HepG2 (cell line): ENCODE measurements around the gene CACNA2D1. TPM values are rescaled to one million over a fixed set of nuclear protein-coding genes. Genes with fewer than 3 reads are reported as not detected.

Source experiments
- DR1 ChIP-seq: sonication (generic); formaldehyde crosslinking; IDR thresholded peaks from 2 replicates; pipeline ENCODE4 v1.8.0; 2021; ENCODE audit warnings: mild to moderate bottlenecking, missing genetic modification reagents, inconsistent platforms
- DRAP1 ChIP-seq: IDR thresholded peaks from 2 replicates; pipeline ENCODE4 v1.6.1; 2016; ENCODE audit warnings: missing genetic modification reagents, missing compliant biosample characterization
- FOSL2 ChIP-seq: sonication (generic); formaldehyde crosslinking; IDR thresholded peaks from 2 replicates; pipeline ENCODE4 v1.4.0; 2020; ENCODE audit warnings: missing genetic modification reagents
- NFAT5 ChIP-seq: sonication (generic); formaldehyde crosslinking; IDR thresholded peaks from 2 replicates; pipeline ENCODE4 v1.4.0; 2020; ENCODE audit warnings: missing genetic modification reagents
- NR2C2 ChIP-seq: sonication (generic); formaldehyde crosslinking; IDR thresholded peaks from 2 replicates; pipeline ENCODE4 v1.4.0; 2020; ENCODE audit warnings: missing genetic modification reagents, mild to moderate bottlenecking, moderate library complexity, borderline replicate concordance
- NR2F2 ChIP-seq: IDR thresholded peaks from 2 replicates; pipeline ENCODE4 v1.6.1; 2012; ENCODE audit warnings: low read depth, inconsistent platforms, borderline replicate concordance
- POLR2AphosphoS2 ChIP-seq: IDR thresholded peaks from 2 replicates; pipeline ENCODE4 v1.6.1; 2011; ENCODE audit warnings: low read depth, low read length, improper control_type of control experiment
- SIX4 ChIP-seq: sonication (generic); formaldehyde crosslinking; IDR thresholded peaks from 2 replicates; pipeline ENCODE4 v1.4.0; 2020; ENCODE audit warnings: missing genetic modification reagents
- TRIM22 ChIP-seq: fragments of 450-650 bp; IDR thresholded peaks from 2 replicates; pipeline ENCODE4 v1.6.1; 2017
- ZMAT3 ChIP-seq: sonication (generic); formaldehyde crosslinking; conservative IDR thresholded peaks from 2 replicates; pipeline ENCODE4 v1.7.0; 2021; ENCODE audit warnings: missing genetic modification reagents
- ZNF558 ChIP-seq: sonication (generic); formaldehyde crosslinking; IDR thresholded peaks from 2 replicates; pipeline ENCODE4 v1.9.0; 2022; ENCODE audit warnings: mild to moderate bottlenecking, missing genetic modification reagents, borderline replicate concordance
- ZNF674 ChIP-seq: sonication (generic); formaldehyde crosslinking; IDR thresholded peaks from 2 replicates; pipeline ENCODE4 v1.5.0; 2020; ENCODE audit warnings: low read depth, mild to moderate bottlenecking, missing genetic modification reagents
- ZNF678 ChIP-seq: sonication (generic); formaldehyde crosslinking; IDR thresholded peaks from 2 replicates; pipeline ENCODE4 v1.4.0; 2020; ENCODE audit warnings: mild to moderate bottlenecking, missing genetic modification reagents
- ZNF879 ChIP-seq: sonication (generic); formaldehyde crosslinking; IDR thresholded peaks from 2 replicates; pipeline ENCODE4 v1.8.1; 2023; ENCODE audit warnings: missing genetic modification reagents
- polyA plus RNA-seq, 8 experiments: library from polyadenylated mRNA; depleted of rRNA in 3 of 8; stranded (reverse) in 7 of 8; unstranded in 1 of 8; fragments of >200 nt; fragmentation: Illumina TruSeq in 4 of 8; extraction: Trizol in 4 of 8; gene quantifications; 2 replicates each; pipeline versions ENCODE4 v1.2.1 to v1.2.3, GENCODE V29; 2011 to 2016; ENCODE audit warnings: low read depth in 4 of 8, missing spikeins in 1 of 8, mixed read lengths in 1 of 8; ENCODE audit not compliant: insufficient read depth in 1 of 8
- total RNA-seq, 5 experiments: library from RNA; depleted of rRNA; stranded (reverse); fragments of >200 nt; fragmentation: Illumina TruSeq; extraction: Trizol; gene quantifications; 2 replicates each; pipeline ENCODE4 v1.2.3, GENCODE V29; 2016; ENCODE audit warnings: low read depth in 1 of 5

The CACNA2D1 gene
- total and polyA plus RNA-seq, 2 of the 13 experiments (the other 11 are each of a cell fraction or from before 2014, with no cell fraction given) = not detected

- TF ChIP-seq NFAT5 (CRISPR knock-in tag) (no peak), SIX4 (CRISPR knock-in tag) (no peak), NR2C2 (CRISPR knock-in tag) (no peak), POLR2AphosphoS2 (no peak), ZMAT3 (no peak), ZNF678 (CRISPR knock-in tag) (no peak), ZNF879 (no peak), ZNF558 (CRISPR knock-in tag) (no peak), ZNF674 (CRISPR knock-in tag) (no peak), TRIM22 (no peak), NR2F2 (no peak), DR1 (CRISPR knock-in tag) (no peak), DRAP1 (CRISPR knock-in tag) (no peak), FOSL2 (CRISPR knock-in tag) (no peak)
Observed at GRCh38 chr7:82446897-82447296, 3.3 kb upstream of the CACNA2D1 start (continued).
